ENCODE data around the gene ETFB.
A peak's percentile ranks its signal among the peaks of the same experiment; 100 is the strongest.

ETFB gene

GRCh38 chr19:51339687-51340656, 26.2 kb downstream of the ETFB start:
- DNase-seq (ENCODE audit: low spot score), result peak; percentile 100
- TF ChIP-seq, protein P1, sequence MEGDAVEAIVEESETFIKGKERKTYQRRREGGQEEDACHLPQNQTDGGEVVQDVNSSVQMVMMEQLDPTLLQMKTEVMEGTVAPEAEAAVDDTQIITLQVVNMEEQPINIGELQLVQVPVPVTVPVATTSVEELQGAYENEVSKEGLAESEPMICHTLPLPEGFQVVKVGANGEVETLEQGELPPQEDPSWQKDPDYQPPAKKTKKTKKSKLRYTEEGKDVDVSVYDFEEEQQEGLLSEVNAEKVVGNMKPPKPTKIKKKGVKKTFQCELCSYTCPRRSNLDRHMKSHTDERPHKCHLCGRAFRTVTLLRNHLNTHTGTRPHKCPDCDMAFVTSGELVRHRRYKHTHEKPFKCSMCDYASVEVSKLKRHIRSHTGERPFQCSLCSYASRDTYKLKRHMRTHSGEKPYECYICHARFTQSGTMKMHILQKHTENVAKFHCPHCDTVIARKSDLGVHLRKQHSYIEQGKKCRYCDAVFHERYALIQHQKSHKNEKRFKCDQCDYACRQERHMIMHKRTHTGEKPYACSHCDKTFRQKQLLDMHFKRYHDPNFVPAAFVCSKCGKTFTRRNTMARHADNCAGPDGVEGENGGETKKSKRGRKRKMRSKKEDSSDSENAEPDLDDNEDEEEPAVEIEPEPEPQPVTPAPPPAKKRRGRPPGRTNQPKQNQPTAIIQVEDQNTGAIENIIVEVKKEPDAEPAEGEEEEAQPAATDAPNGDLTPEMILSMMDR (IDR thresholded peaks at IDR 0.05), result no peak
- Histone ChIP-seq H3K4me3 (peak overlapping the region; percentile 91), H3K27ac (peak overlapping the region; percentile 77 to 96)

- peak overlapping the region; percentile 91 for H3K4me3 ChIP-seq
- TF ChIP-seq, protein P1 (IDR thresholded peaks at IDR 0.05), result no peak
- peak; percentile 82 for DNase-seq (ENCODE audit: low spot score)
- peak overlapping the region; percentile 31 to 96 for H3K27ac ChIP-seq
Measured at GRCh38 chr19:51339313-51339686, 26.9 kb downstream of the ETFB start.

GRCh38 chr19:51338563-51339312, 27.4 kb downstream of the ETFB start:
- H3K27ac ChIP-seq, result peak overlapping the region; percentile 31 to 96
- TF ChIP-seq, protein P1 (IDR thresholded peaks at IDR 0.05), result peak; percentile 89
- peak; percentile 91 for DNase-seq (ENCODE audit: low spot score)
- peak overlapping the region; percentile 91 for H3K4me3 ChIP-seq

GRCh38 chr19:51337861-51338562, 28.2 kb downstream of the ETFB start:
- no peak overlapping the region for H3K27ac ChIP-seq
- DNase-seq (ENCODE audit: low spot score), result no peak

DNA sequence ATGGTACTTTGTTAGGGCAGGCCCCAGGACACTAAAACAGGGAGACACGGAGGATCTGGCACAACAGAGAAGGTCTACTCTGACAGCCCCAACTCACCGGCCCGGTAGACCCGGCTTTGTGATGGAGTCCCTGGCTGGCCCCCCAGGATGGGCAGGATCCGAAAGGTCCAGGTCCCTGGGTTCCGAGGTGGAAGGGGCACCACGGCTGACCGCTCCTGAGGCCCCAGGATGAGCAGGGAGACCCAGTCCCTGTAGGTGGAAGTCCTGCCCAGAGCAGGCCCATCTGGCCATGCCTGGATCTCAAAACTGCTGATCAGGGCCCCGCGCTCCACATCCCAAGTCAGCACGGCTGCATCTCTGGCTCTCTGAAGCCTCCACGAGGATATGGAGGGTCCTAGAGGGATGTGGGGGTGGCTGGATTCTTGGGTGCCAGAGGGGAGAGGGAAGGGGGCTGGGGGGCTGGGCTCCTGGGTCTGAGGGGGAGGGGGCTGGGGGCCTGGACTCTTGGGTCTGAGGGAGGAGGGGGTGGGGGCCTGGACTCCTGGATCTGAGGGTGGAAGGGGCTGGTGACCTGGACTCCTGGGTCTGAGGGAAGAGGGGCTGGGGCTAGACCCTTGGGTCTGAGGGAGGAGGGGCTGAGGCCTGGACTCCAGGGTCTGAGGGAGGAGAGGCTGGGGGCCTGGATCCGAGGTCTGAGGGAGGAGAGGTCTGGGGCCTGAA, 28.9 kb downstream of the ETFB start:
- TF ChIP-seq, protein P1 (IDR thresholded peaks at IDR 0.05), result no peak
- no peak overlapping the region for H3K4me3 ChIP-seq
- DNase-seq (ENCODE audit: low spot score), result no peak
- no peak overlapping the region for H3K27ac ChIP-seq

More at GRCh38 chr19:51337861-51338562, 28.2 kb downstream of the ETFB start:
- H3K4me3 ChIP-seq, result no peak overlapping the region
- TF ChIP-seq, protein P1 (IDR thresholded peaks at IDR 0.05), result no peak

- TF ChIP-seq, protein P1 (IDR thresholded peaks at IDR 0.05), result no peak
- no peak for DNase-seq (ENCODE audit: low spot score)
- H3K27ac ChIP-seq, result no peak overlapping the region
- H3K4me3 ChIP-seq, result no peak overlapping the region
Measured at GRCh38 chr19:51333836-51334460, 32.2 kb downstream of the ETFB start.
